Mesenchymal stem cell (in vitro differentiated cells and primary cell): Measurements from ENCODE around the gene NAT10.

Source experiments
- DNase-seq: peaks from one replicate; pipeline ENCODE4 v3.0.0-alpha.2; 2013
- H2AFZ ChIP-seq: one replicate; pipeline ENCODE4 v1.6.1; 2013; ENCODE audit warnings: low read depth, mild to moderate bottlenecking, control low read depth, inconsistent platforms, low read length, moderate library complexity
- H2AK5ac ChIP-seq: 2 replicates; pipeline ENCODE4 v1.6.1; 2013; ENCODE audit warnings: low read length, moderate library complexity, mild to moderate bottlenecking, inconsistent platforms; ENCODE audit not compliant: severe bottlenecking
- H2BK120ac ChIP-seq: one replicate; pipeline ENCODE4 v1.6.1; 2013; ENCODE audit warnings: low read depth, mild to moderate bottlenecking, inconsistent platforms, low read length, moderate library complexity
- H2BK12ac ChIP-seq, 2 experiments: one replicate each; pipeline ENCODE4 v1.6.1; 2013; ENCODE audit warnings: inconsistent platforms in 2 of 2, low read length in 2 of 2, mild to moderate bottlenecking in 2 of 2, moderate library complexity in 2 of 2, control low read depth in 1 of 2
- H2BK15ac ChIP-seq: one replicate; pipeline ENCODE4 v1.6.1; 2013; ENCODE audit warnings: mild to moderate bottlenecking, low read depth, inconsistent platforms; ENCODE audit not compliant: poor library complexity, severe bottlenecking
- H2BK5ac ChIP-seq: 2 replicates; pipeline ENCODE4 v1.6.1; 2013; ENCODE audit warnings: low read depth, mild to moderate bottlenecking, low read length, control low read depth, inconsistent platforms; ENCODE audit not compliant: poor library complexity, severe bottlenecking
- H3K14ac ChIP-seq, 2 experiments: one replicate each; pipeline ENCODE4 v1.6.1; 2013; ENCODE audit warnings: inconsistent platforms in 2 of 2, low read length in 2 of 2, control low read depth in 1 of 2, mild to moderate bottlenecking in 1 of 2, moderate library complexity in 1 of 2
- H3K18ac ChIP-seq, 2 experiments: one replicate each; pipeline ENCODE4 v1.6.1; 2013; ENCODE audit warnings: inconsistent platforms in 2 of 2, low read length in 2 of 2, control low read depth in 1 of 2, low read depth in 1 of 2, mild to moderate bottlenecking in 1 of 2
- H3K23ac ChIP-seq, 2 experiments: one replicate each; pipeline ENCODE4 v1.6.1; 2013; ENCODE audit warnings: inconsistent platforms in 2 of 2, low read length in 2 of 2, mild to moderate bottlenecking in 2 of 2, moderate library complexity in 2 of 2, control low read depth in 1 of 2
- H3K27ac ChIP-seq: 2 replicates; pipeline ENCODE4 v1.5.1; 2013; ENCODE audit warnings: mild to moderate bottlenecking, moderate library complexity, low read length, control low read depth, inconsistent platforms; ENCODE audit not compliant: poor library complexity, severe bottlenecking
- H3K27me3 ChIP-seq, 2 experiments: 2 replicates each; pipeline versions ENCODE4 v1.6.1 to v1.7.0; 2013; ENCODE audit warnings: low read length in 2 of 2, mild to moderate bottlenecking in 2 of 2, moderate library complexity in 2 of 2, control low read depth in 1 of 2, inconsistent platforms in 1 of 2; ENCODE audit not compliant: control insufficient read depth in 1 of 2, insufficient read depth in 1 of 2
- H3K36me3 ChIP-seq, 2 experiments: 2 replicates each; pipeline versions ENCODE4 v1.6.1 to v1.7.0; 2013; ENCODE audit warnings: low read length in 2 of 2, control low read depth in 1 of 2, inconsistent platforms in 1 of 2, low read depth in 1 of 2, mild to moderate bottlenecking in 1 of 2; ENCODE audit not compliant: insufficient read depth in 2 of 2, control insufficient read depth in 1 of 2
- H3K4ac ChIP-seq, 2 experiments: one replicate each; pipeline ENCODE4 v1.6.1; 2013; ENCODE audit warnings: inconsistent platforms in 2 of 2, low read length in 2 of 2, mild to moderate bottlenecking in 2 of 2, moderate library complexity in 2 of 2, control low read depth in 1 of 2, low read depth in 1 of 2
- H3K4me1 ChIP-seq: 2 replicates; pipeline ENCODE4 v1.6.1; 2013; ENCODE audit warnings: low read depth, low read length, control low read depth; ENCODE audit not compliant: control insufficient read depth, insufficient read depth
- H3K4me2 ChIP-seq: 2 replicates; pipeline ENCODE4 v1.6.1; 2013; ENCODE audit warnings: low read length, mild to moderate bottlenecking, inconsistent platforms; ENCODE audit not compliant: poor library complexity, severe bottlenecking
- H3K4me3 ChIP-seq, 2 experiments: 2 replicates each; pipeline versions ENCODE4 v1.5.1 to v1.7.0; 2013; ENCODE audit warnings: low read length in 2 of 2, mild to moderate bottlenecking in 2 of 2, control low read depth in 1 of 2, low read depth in 1 of 2; ENCODE audit not compliant: insufficient read depth in 1 of 2
- H3K79me1 ChIP-seq: replicated peaks from 2 replicates; pipeline ENCODE4 v1.6.1; 2013; ENCODE audit warnings: mild to moderate bottlenecking, control low read depth, low read length, inconsistent platforms; ENCODE audit not compliant: poor library complexity, severe bottlenecking
- H3K9ac ChIP-seq: 2 replicates; pipeline ENCODE4 v1.7.0; 2013; ENCODE audit warnings: mild to moderate bottlenecking, low read length, moderate library complexity
- H3K9me3 ChIP-seq: 2 replicates; pipeline ENCODE4 v1.7.0; 2013; ENCODE audit warnings: mild to moderate bottlenecking, low read length; ENCODE audit not compliant: control insufficient read depth
- H4K8ac ChIP-seq: one replicate; pipeline ENCODE4 v1.6.1; 2013; ENCODE audit warnings: inconsistent platforms, mild to moderate bottlenecking, low read length, moderate library complexity
- H4K91ac ChIP-seq: one replicate; pipeline ENCODE4 v1.6.1; 2013; ENCODE audit warnings: mild to moderate bottlenecking, low read length, inconsistent platforms
- whole genome bisulfite sequencing: methylation state at CpG from one replicate; pipeline ENCODE4 v1.1.7; 2013; ENCODE audit warnings: mixed read lengths; 5-methylcytosine and 5-hydroxymethylcytosine counted together

Gene NAT10

GRCh38 chr11:34139346-34139745 is 33.9 kb downstream of the NAT10 start:
- H3K14ac ChIP-seq = no peak overlapping the region

DNA sequence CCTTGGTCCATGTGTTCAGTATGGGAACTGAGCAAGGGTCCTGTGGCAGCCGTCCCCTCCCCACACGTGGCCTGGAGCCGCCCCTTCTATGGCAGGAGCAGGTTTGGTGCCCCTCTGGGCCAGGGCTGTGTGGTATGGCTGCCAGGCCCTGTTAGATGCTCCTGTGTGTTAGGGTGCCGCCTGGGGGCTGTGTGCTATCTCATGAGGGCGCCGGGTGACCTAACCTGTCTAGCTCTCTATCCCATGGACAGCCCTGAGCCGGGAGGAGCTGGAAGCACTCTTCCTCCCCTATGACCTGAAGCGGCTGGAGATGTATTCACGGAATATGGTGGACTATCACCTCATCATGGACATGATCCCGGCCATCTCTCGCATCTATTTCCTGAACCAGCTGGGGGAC is 34.7 kb downstream of the NAT10 start:
- no peak overlapping the region for H3K14ac ChIP-seq
- 99% methylated on average over 11 of the region's 11 CpGs for WGBS
- H3K27me3 ChIP-seq = no peaks in the 10 kb centered on the region

More at GRCh38 chr11:34139346-34139745, 33.9 kb downstream of the NAT10 start:
- Histone ChIP-seq H3K79me1 (peaks cover 11% of the 10 kb centered on the region), H2BK120ac (no peak overlapping the region), H3K18ac (no peak overlapping the region), H2AFZ (no peak overlapping the region), H3K4ac (no peak overlapping the region), H2BK5ac (no peak overlapping the region), H2BK15ac (no peak overlapping the region), H2BK12ac (no peak overlapping the region), H4K91ac (no peak overlapping the region), H3K4me1 (no peaks in the 10 kb centered on the region), H4K8ac (no peak overlapping the region), H3K4me2 (no peak overlapping the region), H3K27ac (no peak overlapping the region), H2AK5ac (no peak overlapping the region), H3K36me3 (peaks cover 82 to 100% of the 10 kb centered on the region in 2 experiments), H3K23ac (no peak overlapping the region), H3K4me3 (no peak overlapping the region), H3K9me3 (no peaks in the 10 kb centered on the region), H3K9ac (no peak overlapping the region), H3K27me3 (no peaks in the 10 kb centered on the region)
- WGBS = 97% methylated on average over 6 of the region's 7 CpGs
- DNase-seq = no peak

DNA sequence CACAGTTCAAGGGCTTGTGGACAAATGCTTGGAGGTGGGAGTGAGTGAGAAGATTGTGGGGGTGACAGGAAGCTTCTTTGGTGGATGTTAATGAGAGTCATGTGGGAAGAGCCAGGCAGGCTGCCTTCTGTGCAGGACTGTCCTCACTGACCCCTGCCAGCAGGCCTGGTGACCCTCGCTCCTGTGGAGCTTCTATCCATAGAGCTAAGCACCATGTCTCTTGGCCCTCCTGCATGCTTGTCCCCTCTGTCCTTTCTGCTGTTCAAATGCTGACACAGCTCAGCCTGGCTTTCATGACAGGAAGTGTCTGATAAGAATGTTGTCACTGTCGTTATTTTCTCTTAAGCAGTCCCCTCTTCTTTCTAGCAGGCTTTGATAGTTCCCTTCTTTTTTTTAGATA is 37.6 kb downstream of the NAT10 start:
- 63% methylated on average over 2 of the region's 2 CpGs for WGBS
- H3K14ac ChIP-seq = no peak overlapping the region

More for the DNA sequence above, 34.7 kb downstream of the NAT10 start:
- H2BK120ac ChIP-seq = no peak overlapping the region
- no peaks in the 10 kb centered on the region for H3K4me1 ChIP-seq
- H3K79me1 ChIP-seq = peaks cover 13% of the 10 kb centered on the region
- no peaks in the 10 kb centered on the region for H3K9me3 ChIP-seq
- no peak overlapping the region for H3K4me2 ChIP-seq
- no peak overlapping the region for H3K9ac ChIP-seq
- no peak overlapping the region for H4K91ac ChIP-seq
- H2AK5ac ChIP-seq = no peak overlapping the region
- no peak overlapping the region for H3K18ac ChIP-seq
- no peak overlapping the region for H3K23ac ChIP-seq
- no peak overlapping the region for H2BK12ac ChIP-seq
- H3K4ac ChIP-seq = no peak overlapping the region
- H2BK5ac ChIP-seq = no peak overlapping the region
- H3K36me3 ChIP-seq = peaks cover 81 to 100% of the 10 kb centered on the region in 2 experiments
- no peak overlapping the region for H2BK15ac ChIP-seq
- H3K4me3 ChIP-seq = no peak overlapping the region
- no peak overlapping the region for H2AFZ ChIP-seq
- no peak overlapping the region for H3K27ac ChIP-seq
- no peak overlapping the region for H4K8ac ChIP-seq
- no peak for DNase-seq

DNA sequence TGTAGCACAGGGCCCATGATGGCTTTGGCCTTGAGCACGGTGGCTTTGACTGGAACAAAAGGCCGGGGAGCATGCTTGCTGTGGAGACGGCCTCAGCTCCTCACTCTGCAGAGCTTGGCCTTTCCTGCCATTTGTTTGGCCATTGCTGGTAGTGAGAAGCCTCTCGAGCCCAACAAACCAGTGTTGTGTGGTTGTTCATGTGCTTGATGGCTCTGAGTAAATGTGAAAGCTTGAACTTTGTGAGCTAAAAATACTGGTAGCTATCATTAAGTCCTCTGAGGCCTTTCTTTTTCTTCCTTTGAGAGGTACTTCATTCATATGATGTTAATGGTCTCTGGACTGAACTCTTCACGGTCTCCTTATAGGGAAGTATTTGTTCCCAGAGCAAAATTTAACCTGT is 39.6 kb downstream of the NAT10 start:
- Histone ChIP-seq H4K8ac (no peak overlapping the region), H3K4me3 (no peak overlapping the region), H3K4me2 (no peak overlapping the region), H3K79me1 (peaks cover 18% of the 10 kb centered on the region), H3K23ac (no peak overlapping the region), H3K27me3 (no peaks in the 10 kb centered on the region), H2AK5ac (no peak overlapping the region), H4K91ac (no peak overlapping the region), H2BK120ac (no peak overlapping the region), H2BK15ac (no peak overlapping the region), H3K9me3 (no peaks in the 10 kb centered on the region), H3K27ac (no peak overlapping the region), H2AFZ (no peak overlapping the region), H2BK5ac (no peak overlapping the region), H3K18ac (no peak overlapping the region), H3K9ac (no peak overlapping the region), H3K4ac (no peak overlapping the region), H3K14ac (no peak overlapping the region), H3K36me3 (peaks cover 86 to 98% of the 10 kb centered on the region in 2 experiments), H2BK12ac (no peak overlapping the region), H3K4me1 (no peaks in the 10 kb centered on the region)
- 97% methylated on average over 5 of the region's 5 CpGs for WGBS
- no peak for DNase-seq

More for the DNA sequence above, 37.6 kb downstream of the NAT10 start:
- H3K27ac ChIP-seq = no peak overlapping the region
- no peak for DNase-seq
- no peak overlapping the region for H3K4me3 ChIP-seq
- no peak overlapping the region for H2AFZ ChIP-seq
- no peak overlapping the region for H2BK5ac ChIP-seq
- H4K8ac ChIP-seq = no peak overlapping the region
- H3K9me3 ChIP-seq = no peaks in the 10 kb centered on the region
- H3K9ac ChIP-seq = no peak overlapping the region
- H4K91ac ChIP-seq = no peak overlapping the region
- H3K4ac ChIP-seq = no peak overlapping the region
- peaks cover 83 to 100% of the 10 kb centered on the region in 2 experiments for H3K36me3 ChIP-seq
- no peak overlapping the region for H3K23ac ChIP-seq
- no peaks in the 10 kb centered on the region for H3K4me1 ChIP-seq
- H2AK5ac ChIP-seq = no peak overlapping the region
- no peak overlapping the region for H3K18ac ChIP-seq
- H3K4me2 ChIP-seq = no peak overlapping the region
- H2BK12ac ChIP-seq = no peak overlapping the region
- H3K27me3 ChIP-seq = no peaks in the 10 kb centered on the region
- H3K79me1 ChIP-seq = peaks cover 13% of the 10 kb centered on the region
- H2BK120ac ChIP-seq = no peak overlapping the region
- no peak overlapping the region for H2BK15ac ChIP-seq
